Measurements from ENCODE around the gene OCA2. TPM values are rescaled to one million over a fixed set of nuclear protein-coding genes. Genes with fewer than 3 reads are reported as not detected.

Gene OCA2
- total RNA-seq, 2 donors from 2014 or later, result 0.14 TPM; not detected in 1

GRCh38 chr15:27807335-27807734 is 291.8 kb downstream of the OCA2 start:
- Mint-ChIP-seq H3K27ac (no peak overlapping the region), H3K9me3 (peaks cover 0 to 7% of the 10 kb centered on the region in 2 donors), H3K4me3 (no peak overlapping the region), H3K36me3 (ENCODE audit: insufficient read depth in 2 of 2) (peaks cover 0 to 6% of the 10 kb centered on the region in 2 donors), H3K27me3 (ENCODE audit: low read depth) (no peaks in the 10 kb centered on the region), H3K4me1 (ENCODE audit: low read depth) (no peaks in the 10 kb centered on the region)
- ATAC-seq (replicated peaks in 1 of 2), result no peak
- no peak for DNase-seq

DNA sequence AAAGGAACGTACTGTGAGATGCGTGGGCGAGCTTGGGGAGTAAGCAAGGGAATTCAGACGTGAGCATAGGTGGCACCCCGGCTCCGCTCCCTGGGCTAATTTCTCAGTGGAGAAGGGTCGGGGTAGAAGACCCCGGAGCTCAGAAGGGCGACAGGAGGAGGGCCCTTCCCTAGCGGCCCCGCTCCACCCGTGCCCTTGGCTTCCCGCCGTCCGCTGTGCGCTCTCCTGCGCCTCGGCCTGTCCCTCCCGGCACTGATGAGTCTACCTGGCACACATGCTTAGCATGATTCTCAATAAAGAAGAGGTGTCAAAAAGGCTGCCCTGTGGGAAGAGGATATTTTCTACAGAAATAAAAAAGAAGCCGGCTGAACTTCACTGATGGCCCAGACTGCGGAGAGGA is 292.7 kb downstream of the OCA2 start:
- peaks cover 0 to 6% of the 10 kb centered on the region in 2 donors for H3K36me3 Mint-ChIP-seq (ENCODE audit: insufficient read depth in 2 of 2)
- H3K27me3 Mint-ChIP-seq (ENCODE audit: low read depth), result no peaks in the 10 kb centered on the region
- no peaks in the 10 kb centered on the region for H3K4me1 Mint-ChIP-seq (ENCODE audit: low read depth)
- no peak overlapping the region for H3K27ac Mint-ChIP-seq
- no peak overlapping the region for H3K4me3 Mint-ChIP-seq
- no peak for ATAC-seq (replicated peaks in 1 of 2)
- H3K9me3 Mint-ChIP-seq, result peaks cover 0 to 7% of the 10 kb centered on the region in 2 donors
- DNase-seq, result no peak

DNA sequence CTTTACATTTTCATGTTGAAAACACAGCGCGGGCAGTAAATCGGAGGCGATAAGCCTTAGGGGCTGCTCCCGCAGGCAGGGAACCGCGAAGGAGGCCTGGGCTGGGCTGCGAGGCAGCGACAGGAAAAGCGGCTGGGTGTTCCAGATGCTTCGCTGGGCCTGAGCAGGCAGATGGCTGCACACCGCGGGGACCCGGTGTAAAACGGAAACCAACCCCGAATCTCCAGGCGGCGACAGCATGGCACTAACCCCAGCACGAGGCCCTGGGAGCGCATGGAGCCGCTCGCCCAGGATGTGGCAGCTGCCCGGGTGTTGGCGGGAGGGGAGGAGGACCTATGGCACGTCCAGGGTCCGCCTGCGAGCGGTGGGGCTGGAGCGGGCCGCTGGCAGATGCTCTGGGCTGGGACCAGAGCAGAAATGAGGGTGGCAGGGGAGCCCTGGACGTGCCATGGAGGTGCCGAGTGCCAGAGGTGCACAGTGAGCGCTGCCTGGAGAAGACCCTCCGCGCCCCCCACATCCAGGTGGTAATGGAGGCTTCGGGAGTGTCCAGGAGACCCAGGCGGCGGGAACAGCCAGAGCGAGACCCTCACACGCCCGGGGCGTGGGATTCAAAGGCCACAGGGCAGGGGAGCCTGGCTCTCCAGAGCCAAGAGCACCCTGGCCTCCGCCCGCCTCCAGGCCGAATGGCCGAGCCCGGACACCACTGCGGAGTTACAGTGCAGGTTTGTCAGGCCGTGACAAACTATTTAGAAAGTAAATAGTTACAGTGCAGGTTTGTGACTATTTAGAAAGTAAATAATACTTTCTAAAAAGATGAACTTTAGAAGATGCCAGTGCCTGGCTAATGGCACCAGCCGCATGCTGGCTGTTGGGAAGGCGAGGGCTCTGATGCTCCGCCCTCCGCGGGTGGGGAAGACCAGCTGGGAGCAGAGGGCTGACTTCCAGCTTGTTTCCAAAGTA is 293.6 kb downstream of the OCA2 start:
- ATAC-seq (replicated peaks in 1 of 2) (no peak), DNase-seq (no peak)
- Mint-ChIP-seq H3K27ac (no peak overlapping the region), H3K36me3 (ENCODE audit: insufficient read depth in 2 of 2) (peaks cover 0 to 6% of the 10 kb centered on the region in 2 donors), H3K4me3 (no peak overlapping the region), H3K9me3 (peaks cover 0 to 7% of the 10 kb centered on the region in 2 donors), H3K27me3 (ENCODE audit: low read depth) (no peaks in the 10 kb centered on the region), H3K4me1 (ENCODE audit: low read depth) (no peaks in the 10 kb centered on the region)

- ATAC-seq (replicated peaks in 1 of 2) (no peak), DNase-seq (no peak)
- no peaks in the 10 kb centered on the region for H3K4me1 Mint-ChIP-seq (ENCODE audit: low read depth)
- peaks cover 0 to 6% of the 10 kb centered on the region in 2 donors for H3K36me3 Mint-ChIP-seq (ENCODE audit: insufficient read depth in 2 of 2)
- peaks cover 0 to 7% of the 10 kb centered on the region in 2 donors for H3K9me3 Mint-ChIP-seq
- H3K27me3 Mint-ChIP-seq (ENCODE audit: low read depth), result no peaks in the 10 kb centered on the region
- H3K4me3 Mint-ChIP-seq, result no peak overlapping the region
- H3K27ac Mint-ChIP-seq, result no peak overlapping the region
Measured at GRCh38 chr15:27804569-27805260, 294.4 kb downstream of the OCA2 start.

DNA sequence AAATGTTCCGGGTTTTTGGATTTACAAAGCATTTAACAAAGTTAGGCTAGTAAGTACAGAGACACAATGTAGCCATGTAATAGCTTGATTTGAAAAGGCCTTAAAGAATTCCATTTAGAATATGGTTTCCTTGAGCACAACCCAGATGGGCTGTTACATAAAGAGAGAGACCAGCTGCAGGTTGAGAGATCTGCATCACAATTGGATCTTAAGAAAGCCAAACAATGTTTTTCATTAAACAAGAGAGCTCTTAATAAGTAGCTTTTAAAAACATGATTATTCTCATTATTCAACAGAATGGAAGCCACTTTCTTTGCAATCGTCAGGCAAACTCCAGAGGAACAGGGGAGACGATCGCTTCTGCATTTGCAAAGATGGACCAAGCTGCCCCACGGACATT is 300.3 kb downstream of the OCA2 start:
- Mint-ChIP-seq H3K27ac (no peak overlapping the region), H3K9me3 (no peaks in the 10 kb centered on the region), H3K36me3 (ENCODE audit: insufficient read depth in 2 of 2) (no peaks in the 10 kb centered on the region), H3K4me1 (ENCODE audit: low read depth) (no peaks in the 10 kb centered on the region), H3K4me3 (no peak overlapping the region), H3K27me3 (ENCODE audit: low read depth) (no peaks in the 10 kb centered on the region)
- DNase-seq, result no peak
- ATAC-seq (replicated peaks in 1 of 2), result no peak

DNA sequence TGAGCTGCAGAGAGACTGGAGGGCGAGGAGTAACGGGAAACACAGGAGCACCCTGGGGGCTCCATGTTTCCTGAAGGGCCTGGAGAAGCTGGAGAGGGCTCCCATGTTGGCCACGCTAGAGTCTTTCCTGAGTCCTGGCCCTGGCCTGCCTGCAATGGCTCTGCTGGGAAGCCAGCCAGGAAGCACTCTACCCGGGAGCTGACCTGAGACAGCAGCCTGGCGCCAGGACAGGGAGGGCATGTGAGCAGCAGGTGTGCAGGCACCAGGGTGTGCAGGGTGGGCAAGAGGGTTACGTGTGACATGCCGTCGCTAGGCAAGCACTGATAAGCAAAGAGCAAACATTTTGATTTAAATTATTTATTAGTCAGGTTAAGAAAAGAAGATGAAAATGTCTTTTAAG is 301.4 kb downstream of the OCA2 start:
- H3K27me3 Mint-ChIP-seq (ENCODE audit: low read depth), result no peaks in the 10 kb centered on the region
- ATAC-seq (replicated peaks in 1 of 2), result no peak
- DNase-seq, result no peak
- H3K4me1 Mint-ChIP-seq (ENCODE audit: low read depth), result no peaks in the 10 kb centered on the region
- no peaks in the 10 kb centered on the region for H3K9me3 Mint-ChIP-seq
- H3K27ac Mint-ChIP-seq, result no peak overlapping the region
- no peak overlapping the region for H3K4me3 Mint-ChIP-seq
- H3K36me3 Mint-ChIP-seq (ENCODE audit: insufficient read depth in 2 of 2), result no peaks in the 10 kb centered on the region

DNA sequence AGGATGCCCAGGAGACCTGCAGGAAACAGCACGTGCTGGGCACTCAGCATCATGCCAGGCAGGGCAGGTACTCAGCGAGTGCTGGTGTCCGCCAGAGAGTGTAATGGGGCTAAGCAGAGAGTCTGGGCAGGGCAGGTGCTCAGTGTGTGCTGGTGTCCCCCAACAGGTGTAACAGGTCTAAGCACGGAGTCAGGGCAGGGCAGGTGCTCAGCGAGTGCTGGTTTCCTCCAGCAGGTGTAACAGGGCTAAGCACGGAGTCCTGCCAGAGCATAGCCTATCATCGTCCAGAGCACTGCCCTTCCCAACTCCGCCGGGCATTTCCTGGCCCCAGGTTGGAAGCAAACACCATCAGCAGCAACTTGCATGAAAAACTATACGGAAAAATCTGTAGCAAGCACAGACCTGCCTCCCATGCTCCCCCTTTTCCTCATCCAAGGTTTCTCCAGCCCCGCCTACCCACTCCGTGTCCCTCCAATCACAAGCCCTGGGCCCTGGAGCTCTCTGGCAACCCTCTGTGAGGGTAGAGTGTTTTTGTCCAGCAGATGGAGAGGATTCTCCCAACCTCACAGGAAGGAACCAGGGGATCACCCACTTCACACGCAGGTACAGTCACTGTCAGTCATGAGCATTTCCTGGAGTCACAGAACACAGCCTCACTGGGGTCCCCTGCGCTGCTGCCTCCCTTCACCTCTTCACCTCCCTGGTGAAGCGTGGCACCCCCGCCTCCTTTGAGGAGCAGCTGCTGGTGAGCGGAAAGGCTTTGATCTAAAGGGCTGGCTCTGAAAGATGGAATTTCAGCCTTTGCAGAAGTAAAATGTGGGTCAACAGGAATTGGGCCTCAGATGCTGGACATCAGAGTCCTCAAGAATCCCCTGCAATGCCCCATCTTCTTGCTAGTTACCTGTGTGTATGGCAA is 302.5 kb downstream of the OCA2 start:
- Mint-ChIP-seq H3K4me1 (ENCODE audit: low read depth) (no peaks in the 10 kb centered on the region), H3K36me3 (ENCODE audit: insufficient read depth in 2 of 2) (no peaks in the 10 kb centered on the region), H3K27me3 (ENCODE audit: low read depth) (no peaks in the 10 kb centered on the region), H3K4me3 (no peak overlapping the region), H3K27ac (no peak overlapping the region), H3K9me3 (no peaks in the 10 kb centered on the region)
- ATAC-seq (replicated peaks in 1 of 2), result no peak
- no peak for DNase-seq

- no peaks in the 10 kb centered on the region for H3K4me1 Mint-ChIP-seq (ENCODE audit: low read depth)
- no peaks in the 10 kb centered on the region for H3K9me3 Mint-ChIP-seq
- DNase-seq (no peak), ATAC-seq (replicated peaks in 1 of 2) (no peak)
- no peaks in the 10 kb centered on the region for H3K27me3 Mint-ChIP-seq (ENCODE audit: low read depth)
- no peak overlapping the region for H3K4me3 Mint-ChIP-seq
- H3K27ac Mint-ChIP-seq, result no peak overlapping the region
- no peaks in the 10 kb centered on the region for H3K36me3 Mint-ChIP-seq (ENCODE audit: insufficient read depth in 2 of 2)
Measured at GRCh38 chr15:27792756-27793264, 306.3 kb downstream of the OCA2 start.

DNA sequence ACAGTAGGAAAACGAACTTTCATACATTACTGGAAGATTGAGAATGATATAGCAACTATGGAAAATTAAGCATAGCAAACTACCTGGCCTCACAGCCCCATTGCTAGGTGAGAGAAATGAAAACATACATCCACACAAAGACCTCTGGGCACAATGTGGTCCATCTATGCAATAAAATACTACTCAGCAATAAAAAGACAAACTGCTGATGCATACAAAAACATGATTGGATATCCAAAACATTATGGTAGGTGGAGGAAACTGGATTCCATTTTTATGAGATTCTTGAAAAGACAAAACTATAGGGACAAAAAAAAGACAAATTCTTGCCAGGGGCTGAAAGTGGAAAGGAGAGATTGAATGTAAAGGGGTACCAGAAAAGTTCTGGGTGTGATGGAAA is 308.8 kb downstream of the OCA2 start:
- Mint-ChIP-seq H3K36me3 (ENCODE audit: insufficient read depth in 2 of 2) (no peaks in the 10 kb centered on the region), H3K27ac (no peak overlapping the region), H3K4me3 (no peak overlapping the region), H3K9me3 (no peaks in the 10 kb centered on the region), H3K4me1 (ENCODE audit: low read depth) (no peaks in the 10 kb centered on the region), H3K27me3 (ENCODE audit: low read depth) (no peaks in the 10 kb centered on the region)
- DNase-seq (no peak), ATAC-seq (replicated peaks in 1 of 2) (no peak)

DNA sequence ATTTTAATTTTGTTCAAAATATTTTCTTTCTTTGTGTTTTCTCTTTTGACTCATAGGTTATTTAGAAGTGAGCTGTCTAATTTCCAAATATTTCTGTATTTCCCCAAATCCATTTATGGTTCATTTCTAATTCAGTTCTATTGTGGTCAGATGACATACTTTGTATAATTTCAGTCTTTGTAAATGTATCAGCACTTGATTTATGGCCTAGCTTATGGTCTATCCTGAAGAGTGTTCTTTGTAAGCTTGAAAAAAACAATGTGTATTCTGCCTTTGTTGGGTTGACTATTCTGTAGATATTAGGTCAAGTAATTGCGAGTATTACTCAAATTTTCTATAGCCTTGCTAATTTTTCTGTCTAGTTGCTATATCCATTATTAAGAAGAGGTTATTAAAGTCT is 311.2 kb downstream of the OCA2 start:
- H3K4me1 Mint-ChIP-seq (ENCODE audit: low read depth), result no peaks in the 10 kb centered on the region
- no peak for ATAC-seq (replicated peaks in 1 of 2)
- H3K4me3 Mint-ChIP-seq, result no peak overlapping the region
- no peaks in the 10 kb centered on the region for H3K36me3 Mint-ChIP-seq (ENCODE audit: insufficient read depth in 2 of 2)
- no peaks in the 10 kb centered on the region for H3K27me3 Mint-ChIP-seq (ENCODE audit: low read depth)
- no peaks in the 10 kb centered on the region for H3K9me3 Mint-ChIP-seq
- no peak for DNase-seq
- no peak overlapping the region for H3K27ac Mint-ChIP-seq

- H3K27me3 Mint-ChIP-seq (ENCODE audit: low read depth), result no peaks in the 10 kb centered on the region
- no peak overlapping the region for H3K4me3 Mint-ChIP-seq
- peaks cover 0 to 2% of the 10 kb centered on the region in 2 donors for H3K9me3 Mint-ChIP-seq
Measured at GRCh38 chr15:27784107-27784506, 315.0 kb downstream of the OCA2 start.

GRCh38 chr15:27783678-27784077 is 315.4 kb downstream of the OCA2 start:
- H3K9me3 Mint-ChIP-seq, result peaks cover 0 to 2% of the 10 kb centered on the region in 2 donors
- no peak overlapping the region for H3K4me3 Mint-ChIP-seq
- no peak for ATAC-seq (replicated peaks in 1 of 2)
- no peak for DNase-seq
- no peaks in the 10 kb centered on the region for H3K27me3 Mint-ChIP-seq (ENCODE audit: low read depth)
- H3K36me3 Mint-ChIP-seq (ENCODE audit: insufficient read depth in 2 of 2), result no peaks in the 10 kb centered on the region
- no peaks in the 10 kb centered on the region for H3K4me1 Mint-ChIP-seq (ENCODE audit: low read depth)
- no peak overlapping the region for H3K27ac Mint-ChIP-seq

More at GRCh38 chr15:27784107-27784506, 315.0 kb downstream of the OCA2 start:
- H3K27ac Mint-ChIP-seq, result no peak overlapping the region
- H3K4me1 Mint-ChIP-seq (ENCODE audit: low read depth), result no peaks in the 10 kb centered on the region
- DNase-seq, result no peak
- no peaks in the 10 kb centered on the region for H3K36me3 Mint-ChIP-seq (ENCODE audit: insufficient read depth in 2 of 2)
- ATAC-seq (replicated peaks in 1 of 2), result no peak
